H1 (cell line): Measurements from ENCODE around the gene FARS2. TPM values are rescaled to one million over a fixed set of nuclear protein-coding genes. Genes with fewer than 3 reads are reported as not detected.

ENCODE experiments used
- CTCF ChIP-seq, 3 experiments: IDR thresholded peaks; 1 replicate in 2 of 3; 2 replicates in 1 of 3; pipeline versions ENCODE4 v1.5.1 to v1.6.1; 2011; ENCODE audit warnings: low read length in 3 of 3, mild to moderate bottlenecking in 3 of 3, inconsistent platforms in 2 of 3, low read depth in 1 of 3, moderate library complexity in 1 of 3; ENCODE audit not compliant: insufficient read depth in 1 of 3; ENCODE audit errors: control extremely low read depth in 1 of 3
- EP300 ChIP-seq, 2 experiments: IDR thresholded peaks; 1 replicate in 1 of 2; 2 replicates in 1 of 2; pipeline ENCODE4 v1.6.1; 2011 to 2012; ENCODE audit warnings: low read depth in 2 of 2, low read length in 2 of 2, mild to moderate bottlenecking in 2 of 2, borderline replicate concordance in 1 of 2, inconsistent platforms in 1 of 2, moderate library complexity in 1 of 2
- GABPA ChIP-seq: IDR thresholded peaks from 2 replicates; pipeline ENCODE4 v1.6.1; 2011; ENCODE audit warnings: mild to moderate bottlenecking, low read length, moderate library complexity, borderline replicate concordance; ENCODE audit not compliant: insufficient read depth
- GTF2F1 ChIP-seq: IDR thresholded peaks from 2 replicates; pipeline ENCODE4 v1.6.1; 2012; ENCODE audit warnings: low read depth, low read length, improper control_type of control experiment, borderline replicate concordance
- HDAC6 ChIP-seq: IDR thresholded peaks from one replicate; pipeline ENCODE4 v1.7.1; 2012; ENCODE audit warnings: low read depth, mild to moderate bottlenecking, inconsistent platforms, low read length, moderate library complexity
- KDM1A ChIP-seq: fragments of 200-600, 300-600 bp; sonication (generic); IDR thresholded peaks from 2 replicates; pipeline ENCODE4 v1.7.1; 2016; ENCODE audit warnings: mild to moderate bottlenecking, low read length, borderline replicate concordance
- POLR2A ChIP-seq, 2 experiments: IDR thresholded peaks; 1 replicate in 1 of 2; 2 replicates in 1 of 2; pipeline ENCODE4 v1.6.1; 2011; ENCODE audit warnings: low read depth in 2 of 2, low read length in 2 of 2, mild to moderate bottlenecking in 2 of 2; ENCODE audit errors: control extremely low read depth in 1 of 2
- polyA plus RNA-seq, 7 experiments: library from polyadenylated mRNA; depleted of rRNA in 3 of 7; stranded (reverse) in 5 of 7; unstranded in 2 of 7; fragments of >200 nt in 5 of 7; fragments of 200-250 nt in 2 of 7; gene quantifications; 1 replicate in 5 of 7; 2 replicates in 1 of 7; 4 replicates in 1 of 7; pipeline versions ENCODE4 v1.2.1 to v1.2.3, GENCODE V29; 2011 to 2013; ENCODE audit warnings: missing spikeins in 2 of 7, mixed read lengths in 2 of 7
- total RNA-seq: library from RNA; stranded (reverse); fragmentation: NEBNext Ultra II Directional; extraction: Animal tissue kit (Norgen Biotek cat#: 25700); gene quantifications from 2 replicates; pipeline ENCODE4 v1.2.1, GENCODE V29; 2021

FARS2 gene
- total and polyA plus RNA-seq, 2 of the 8 experiments (the other 6 are each of a cell fraction or from before 2014, with no cell fraction given), result 11.7 to 14.4 TPM

- TF ChIP-seq CTCF (IDR thresholded peaks at IDR 0.05; ENCODE audit: control extremely low read depth in 1 of 3, insufficient read depth in 1 of 3, low read depth in 1 of 3, low read length in 3 of 3) (no peak), POLR2A (IDR thresholded peaks at IDR 0.05; ENCODE audit: control extremely low read depth in 1 of 2, low read depth in 2 of 2, low read length in 2 of 2) (no peak), GABPA (no peak), KDM1A (no peak), HDAC6 (no peak), EP300 (IDR thresholded peaks at IDR 0.05; ENCODE audit: borderline replicate concordance in 1 of 2, low read depth in 2 of 2, low read length in 2 of 2) (no peak), GTF2F1 (no peak)
Observed at GRCh38 chr6:5626727-5627426, 365.6 kb downstream of the FARS2 start (continued).
